Measurements from ENCODE around the gene GUCA2A.

GUCA2A gene

GRCh38 chr1:42153624-42154023 lies 10.9 kb downstream of the GUCA2A start:
- no peak for DNase-seq

GRCh38 chr1:42152907-42153600 lies 11.5 kb downstream of the GUCA2A start, which contains the start of gene GUCA2B:
GUCA2B (plus strand) TSS chr1:42153410; CDS start chr1:42153451, 41 bp downstream.
- no peak for DNase-seq

GRCh38 chr1:42152119-42152518 lies 12.4 kb downstream of the GUCA2A start:
- no peak for DNase-seq

GRCh38 chr1:42150651-42151050 lies 13.9 kb downstream of the GUCA2A start:
- no peak for DNase-seq

GRCh38 chr1:42148166-42148565 lies 16.4 kb downstream of the GUCA2A start:
- DNase-seq, result no peak

- DNase-seq, result no peak
These were observed 17.8 kb downstream of the GUCA2A start for GRCh38 chr1:42146626-42147320.

GRCh38 chr1:42145764-42146625 lies 18.6 kb downstream of the GUCA2A start:
- DNase-seq, result no peak

GRCh38 chr1:42145389-42145716 lies 19.2 kb downstream of the GUCA2A start:
- no peak for DNase-seq

GRCh38 chr1:42144711-42145388 lies 19.7 kb downstream of the GUCA2A start:
- no peak for DNase-seq

GRCh38 chr1:42143896-42144710 lies 20.4 kb downstream of the GUCA2A start:
- DNase-seq, result no peak

GRCh38 chr1:42142894-42143675 lies 21.5 kb downstream of the GUCA2A start:
- no peak for DNase-seq

- DNase-seq, result no peak
These were observed 22.6 kb downstream of the GUCA2A start for GRCh38 chr1:42141978-42142377.

- DNase-seq, result no peak
These were observed 24.4 kb downstream of the GUCA2A start for GRCh38 chr1:42140191-42140590.

- DNase-seq, result no peak
These were observed 25.1 kb downstream of the GUCA2A start for GRCh38 chr1:42139444-42139843.

- DNase-seq, result no peak
These were observed 26.0 kb downstream of the GUCA2A start for GRCh38 chr1:42138586-42138985.

- no peak for DNase-seq
These were observed 26.8 kb downstream of the GUCA2A start for GRCh38 chr1:42137766-42138165.

- no peak for DNase-seq
These were observed 28.1 kb downstream of the GUCA2A start for GRCh38 chr1:42136466-42136865.

- no peak for DNase-seq
These were observed 29.1 kb downstream of the GUCA2A start for GRCh38 chr1:42135426-42135825.

- no peak for DNase-seq
These were observed 30.6 kb downstream of the GUCA2A start for GRCh38 chr1:42133809-42134526.

GRCh38 chr1:42133390-42133789 lies 31.2 kb downstream of the GUCA2A start:
- DNase-seq, result no peak

Measured in femur (tissue), 1 donor.